Body of pancreas (tissue), 4 donors: ENCODE results near the gene SLC12A9.
"Not testable (repeated sequence)": the region's sequence is repeated elsewhere in the genome, so short reads cannot be mapped to it uniquely, and the experiment has no call there.

Experiments
- POLR2A ChIP-seq, 3 donors: fragments of 450-650 bp; IDR thresholded peaks; one replicate each; pipeline ENCODE4 v1.6.1; 2016; ENCODE audit warnings: antibody characterized with exemption in 3 of 3, mild to moderate bottlenecking in 2 of 3
- TF ChIP-seq, protein P1 (sequence below), 7 experiments: fragments of 450-650 bp in 4 of 7; fragments of 200-600 bp in 3 of 7; sonication (generic) in 3 of 7; IDR thresholded peaks; one replicate each; pipeline ENCODE4 v1.5.1; 2016 to 2019; ENCODE audit warnings: antibody characterized with exemption in 7 of 7

DNA sequence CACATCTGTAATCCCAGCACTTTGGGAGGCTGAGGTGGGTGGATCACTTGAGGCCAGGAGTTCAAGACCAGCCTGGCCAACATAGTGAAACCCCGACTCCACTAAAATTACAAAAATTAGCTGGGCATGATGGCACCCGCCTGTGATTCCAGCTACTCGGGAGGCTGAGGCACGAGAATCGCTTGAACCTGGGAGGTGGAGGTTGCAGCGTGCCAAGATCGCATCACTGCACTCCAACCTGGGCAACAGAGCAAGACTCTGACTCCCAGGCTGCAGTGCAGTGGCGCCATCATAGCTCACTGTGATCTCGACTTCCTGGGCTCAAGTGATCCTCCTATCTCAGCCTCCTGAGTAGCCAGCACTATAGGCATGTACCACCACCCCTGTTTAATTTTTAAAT lies 2.4 kb downstream of the SLC12A9 start:
- TF ChIP-seq, protein P1, sequence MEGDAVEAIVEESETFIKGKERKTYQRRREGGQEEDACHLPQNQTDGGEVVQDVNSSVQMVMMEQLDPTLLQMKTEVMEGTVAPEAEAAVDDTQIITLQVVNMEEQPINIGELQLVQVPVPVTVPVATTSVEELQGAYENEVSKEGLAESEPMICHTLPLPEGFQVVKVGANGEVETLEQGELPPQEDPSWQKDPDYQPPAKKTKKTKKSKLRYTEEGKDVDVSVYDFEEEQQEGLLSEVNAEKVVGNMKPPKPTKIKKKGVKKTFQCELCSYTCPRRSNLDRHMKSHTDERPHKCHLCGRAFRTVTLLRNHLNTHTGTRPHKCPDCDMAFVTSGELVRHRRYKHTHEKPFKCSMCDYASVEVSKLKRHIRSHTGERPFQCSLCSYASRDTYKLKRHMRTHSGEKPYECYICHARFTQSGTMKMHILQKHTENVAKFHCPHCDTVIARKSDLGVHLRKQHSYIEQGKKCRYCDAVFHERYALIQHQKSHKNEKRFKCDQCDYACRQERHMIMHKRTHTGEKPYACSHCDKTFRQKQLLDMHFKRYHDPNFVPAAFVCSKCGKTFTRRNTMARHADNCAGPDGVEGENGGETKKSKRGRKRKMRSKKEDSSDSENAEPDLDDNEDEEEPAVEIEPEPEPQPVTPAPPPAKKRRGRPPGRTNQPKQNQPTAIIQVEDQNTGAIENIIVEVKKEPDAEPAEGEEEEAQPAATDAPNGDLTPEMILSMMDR (IDR thresholded peaks at IDR 0.05): not testable (repeated sequence)
- not testable (repeated sequence) for TF ChIP-seq POLR2A (IDR thresholded peaks at IDR 0.05)
